ENCODE data around the gene LRCH1.

LRCH1 gene

GRCh38 chr13:46575818-46576221 lies 22.9 kb downstream of the LRCH1 start:
- TF ChIP-seq, protein P1, sequence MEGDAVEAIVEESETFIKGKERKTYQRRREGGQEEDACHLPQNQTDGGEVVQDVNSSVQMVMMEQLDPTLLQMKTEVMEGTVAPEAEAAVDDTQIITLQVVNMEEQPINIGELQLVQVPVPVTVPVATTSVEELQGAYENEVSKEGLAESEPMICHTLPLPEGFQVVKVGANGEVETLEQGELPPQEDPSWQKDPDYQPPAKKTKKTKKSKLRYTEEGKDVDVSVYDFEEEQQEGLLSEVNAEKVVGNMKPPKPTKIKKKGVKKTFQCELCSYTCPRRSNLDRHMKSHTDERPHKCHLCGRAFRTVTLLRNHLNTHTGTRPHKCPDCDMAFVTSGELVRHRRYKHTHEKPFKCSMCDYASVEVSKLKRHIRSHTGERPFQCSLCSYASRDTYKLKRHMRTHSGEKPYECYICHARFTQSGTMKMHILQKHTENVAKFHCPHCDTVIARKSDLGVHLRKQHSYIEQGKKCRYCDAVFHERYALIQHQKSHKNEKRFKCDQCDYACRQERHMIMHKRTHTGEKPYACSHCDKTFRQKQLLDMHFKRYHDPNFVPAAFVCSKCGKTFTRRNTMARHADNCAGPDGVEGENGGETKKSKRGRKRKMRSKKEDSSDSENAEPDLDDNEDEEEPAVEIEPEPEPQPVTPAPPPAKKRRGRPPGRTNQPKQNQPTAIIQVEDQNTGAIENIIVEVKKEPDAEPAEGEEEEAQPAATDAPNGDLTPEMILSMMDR (IDR thresholded peaks at IDR 0.05), result no peak

- TF ChIP-seq, protein P1 (IDR thresholded peaks at IDR 0.05), result no peak
Observed at GRCh38 chr13:46576762-46577161, 23.8 kb downstream of the LRCH1 start.

GRCh38 chr13:46577696-46578589 lies 25.0 kb downstream of the LRCH1 start:
- TF ChIP-seq, protein P1 (IDR thresholded peaks at IDR 0.05), result no peak

DNA sequence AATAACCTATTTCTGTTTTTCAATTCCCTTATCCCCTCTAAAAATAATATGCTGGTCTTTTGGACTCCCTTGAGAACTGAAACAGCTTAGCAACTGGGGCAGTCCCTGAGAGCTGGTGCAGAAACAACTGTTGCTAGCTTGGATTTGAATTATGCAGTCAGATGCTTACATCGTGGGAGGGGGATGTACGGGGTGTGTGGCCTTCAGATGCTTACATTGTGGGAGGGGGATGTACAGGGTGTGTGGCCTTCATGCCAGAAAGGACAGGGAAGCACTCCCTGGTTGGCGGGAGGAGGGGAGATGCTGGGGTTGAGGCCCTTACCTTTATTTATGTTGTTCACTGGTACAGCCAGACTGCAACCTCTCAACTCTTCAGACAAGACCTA lies 25.6 kb downstream of the LRCH1 start:
- TF ChIP-seq, protein P1 (IDR thresholded peaks at IDR 0.05), result no peak

DNA sequence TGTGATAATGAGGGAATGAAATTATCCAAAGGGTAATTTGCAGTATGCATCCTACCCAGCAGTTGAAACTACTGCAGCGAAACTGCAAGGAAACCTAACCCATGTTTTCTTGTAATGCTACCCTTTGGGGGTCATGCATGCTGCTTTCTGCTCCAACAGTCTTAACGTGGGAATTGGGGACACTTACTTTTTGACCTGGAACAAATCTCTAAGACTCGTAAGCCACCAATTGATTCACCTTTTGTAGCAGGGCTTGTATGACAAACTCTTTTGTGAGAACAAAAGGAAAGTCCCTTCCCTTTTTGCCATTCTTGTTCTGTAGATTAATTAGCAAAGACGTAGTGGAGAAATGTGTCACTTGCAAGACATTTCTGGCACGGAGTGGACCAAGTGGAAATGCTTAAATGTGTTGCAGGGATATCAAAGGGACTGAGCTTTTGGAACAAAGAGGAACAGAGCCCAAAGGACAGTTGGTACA lies 27.4 kb downstream of the LRCH1 start:
- TF ChIP-seq, protein P1 (IDR thresholded peaks at IDR 0.05), result no peak

DNA sequence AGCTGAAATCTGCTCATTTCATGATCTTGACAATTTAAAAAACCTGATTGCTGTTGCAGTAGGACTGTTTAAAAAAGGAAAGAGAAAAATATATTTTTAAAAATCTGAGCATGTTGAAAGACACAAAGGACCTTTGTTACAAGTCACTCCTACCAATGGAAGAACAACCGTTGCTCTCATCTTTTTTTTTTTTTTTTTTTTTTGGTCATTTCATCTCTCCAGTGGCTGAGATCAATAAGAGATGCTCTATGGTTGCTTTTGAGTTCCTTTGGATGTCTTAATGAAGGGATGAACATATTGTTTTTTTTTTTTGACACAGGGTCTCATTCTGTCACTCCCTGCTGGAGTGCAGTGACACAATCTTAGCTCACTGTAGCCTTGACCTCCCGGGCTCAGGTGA lies 29.2 kb downstream of the LRCH1 start:
- TF ChIP-seq, protein P1 (IDR thresholded peaks at IDR 0.05), result no peak

DNA sequence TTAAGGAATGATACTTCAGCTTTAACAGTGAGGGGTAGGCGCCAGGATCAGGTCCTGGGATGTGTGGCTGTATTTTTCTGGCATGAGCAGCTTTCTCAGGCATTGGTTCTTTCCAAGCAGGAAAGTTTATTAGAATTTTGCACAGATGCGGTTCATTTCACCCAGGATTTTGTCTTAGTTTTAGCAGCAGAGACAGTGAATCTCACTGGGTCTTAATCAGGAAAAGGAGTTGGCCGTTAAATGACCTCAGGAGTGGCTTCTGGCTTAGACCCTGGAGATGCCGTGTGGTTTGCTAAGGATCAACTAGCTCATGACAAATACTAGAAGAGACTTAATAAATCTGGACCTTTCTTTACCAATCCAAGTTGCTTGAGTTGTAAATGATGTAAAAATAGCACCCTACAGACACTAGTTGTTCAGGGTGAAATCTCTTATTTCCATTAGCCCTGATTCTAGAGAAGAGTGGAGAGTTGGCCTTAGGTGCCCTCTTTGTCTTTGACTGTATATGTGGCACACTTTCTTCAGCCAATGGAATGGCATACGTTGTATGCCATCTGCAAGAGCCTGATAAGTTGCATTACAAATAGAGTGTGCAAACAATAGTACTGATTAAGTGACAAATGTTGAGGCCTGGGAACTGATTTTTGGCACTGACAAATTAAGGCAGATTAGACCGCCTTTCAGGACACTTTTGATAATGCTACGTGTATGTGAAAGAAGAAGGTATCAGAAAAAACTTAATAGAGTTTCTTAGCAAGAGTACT lies 34.0 kb downstream of the LRCH1 start:
- TF ChIP-seq, protein P1 (IDR thresholded peaks at IDR 0.05), result no peak

Data from LNCAP (cell line).